Articular chondrocyte of knee joint (primary cell): Measurements from ENCODE around the gene LGI2. TPM values are rescaled to one million over a fixed set of nuclear protein-coding genes. Genes with fewer than 3 reads are reported as not detected.

Experiments
- total RNA-seq: library from RNA; depleted of rRNA; stranded (reverse); fragments of >200 nt; gene quantifications from 2 replicates; pipeline ENCODE4 v1.2.3, GENCODE V29; 2012

The LGI2 gene
- total RNA-seq = 1.2 and 1.4 TPM in 2 replicates

GRCh38 chr4:25030277-25031076 lies at the start of gene LGI2:
LGI2 (minus strand) TSS chr4:25030946; CDS start chr4:25030693, 253 bp downstream.

Other genes starting within 250 kb of the LGI2 start
- 7.4 and 11.0 TPM in 2 replicates for gene SOD3, start 235.4 kb downstream of the LGI2 start, total RNA-seq
- 15.7 and 18.2 TPM in 2 replicates for gene CCDC149, start 117.9 kb downstream of the LGI2 start, total RNA-seq
- 14.9 and 16.4 TPM in 2 replicates for gene SEPSECS, start 129.5 kb upstream of the LGI2 start, total RNA-seq
- 27.7 and 34.4 TPM in 2 replicates for gene PI4K2B, start 203.1 kb upstream of the LGI2 start, total RNA-seq